SU-DHL-6 (cell line): ENCODE measurements around the gene FBXO48.
A peak's percentile ranks its signal among the peaks of the same experiment; 100 is the strongest.

Experiments used
- H2AFZ ChIP-seq: fragments of 200-600 bp; sonication (generic); 2 replicates; pipeline ENCODE4 v1.6.1; 2014; ENCODE audit warnings: low read depth, mild to moderate bottlenecking, moderate library complexity, mixed read lengths, antibody characterized with exemption, low read length; ENCODE audit not compliant: severe bottlenecking
- H3F3A ChIP-seq: fragments of 200-600 bp; shearing (Covaris generic); 2 replicates; pipeline ENCODE4 v1.6.0; 2016; ENCODE audit warnings: antibody characterized with exemption, mild to moderate bottlenecking; ENCODE audit not compliant: insufficient read depth
- H3K27ac ChIP-seq: fragments of 200-600 bp; sonication (generic); 2 replicates; pipeline ENCODE4 v1.5.1; 2016; ENCODE audit warnings: low read depth, mild to moderate bottlenecking, low read length, moderate library complexity, mixed read lengths
- H3K27me3 ChIP-seq: fragments of 200-600 bp; sonication (generic), shearing (Covaris generic); 2 replicates; pipeline ENCODE4 v1.6.0; 2014; ENCODE audit warnings: mild to moderate bottlenecking, low read length
- H3K36me3 ChIP-seq: fragments of 200-600 bp; sonication (generic); 2 replicates; pipeline ENCODE4 v1.6.1; 2014; ENCODE audit warnings: mild to moderate bottlenecking, low read length, mixed read lengths
- H3K4me2 ChIP-seq: fragments of 300-600, 200-600 bp; shearing (Covaris generic), sonication (generic); 2 replicates; pipeline ENCODE4 v1.6.0; 2014; ENCODE audit warnings: low read length, low read depth, mild to moderate bottlenecking; ENCODE audit not compliant: poor library complexity, severe bottlenecking
- H3K4me3 ChIP-seq: fragments of 200-600 bp; sonication (generic); 2 replicates; pipeline ENCODE4 v1.5.1; 2014; ENCODE audit warnings: antibody characterized with exemption, low read length, mild to moderate bottlenecking, mixed read lengths; ENCODE audit not compliant: insufficient read depth, poor library complexity, severe bottlenecking
- H3K79me2 ChIP-seq: fragments of 200-600 bp; sonication (generic); 2 replicates; pipeline ENCODE4 v1.6.1; 2014; ENCODE audit warnings: mild to moderate bottlenecking, low read length, moderate library complexity; ENCODE audit not compliant: insufficient read depth
- H3K9ac ChIP-seq: fragments of 200-600 bp; sonication (generic); 2 replicates; pipeline ENCODE4 v1.7.0; 2014; ENCODE audit warnings: mild to moderate bottlenecking, low read length
- H3K9me2 ChIP-seq: fragments of 200-600 bp; sonication (generic); replicated peaks from 2 replicates; pipeline ENCODE4 v1.6.1; 2014; ENCODE audit warnings: low read length; ENCODE audit not compliant: insufficient read depth
- H3K9me3 ChIP-seq: fragments of 200-600 bp; sonication (generic); 2 replicates; pipeline ENCODE4 v1.6.1; 2014; ENCODE audit warnings: low read length, mixed read lengths; ENCODE audit not compliant: insufficient read depth
- H4K20me1 ChIP-seq: fragments of 200-600 bp; sonication (generic); 2 replicates; pipeline ENCODE4 v1.6.1; 2014; ENCODE audit warnings: low read depth, mild to moderate bottlenecking, antibody characterized with exemption, low read length, moderate library complexity, mixed read lengths
- EZH2phosphoT487 ChIP-seq: fragments of 200-600 bp; sonication (generic), shearing (Covaris generic); conservative IDR thresholded peaks from 2 replicates; pipeline ENCODE4 v1.6.1; 2018; ENCODE audit warnings: mild to moderate bottlenecking, antibody characterized with exemption, low read length, moderate library complexity, mixed read lengths
- TF ChIP-seq, protein P1 (sequence below): fragments of 200-600 bp; sonication (generic); IDR thresholded peaks from one replicate; pipeline ENCODE4 v1.5.1; 2017; ENCODE audit warnings: antibody characterized with exemption, mild to moderate bottlenecking, low read length, moderate library complexity; ENCODE audit not compliant: insufficient read depth, poor library complexity, severe bottlenecking

FBXO48 gene

DNA sequence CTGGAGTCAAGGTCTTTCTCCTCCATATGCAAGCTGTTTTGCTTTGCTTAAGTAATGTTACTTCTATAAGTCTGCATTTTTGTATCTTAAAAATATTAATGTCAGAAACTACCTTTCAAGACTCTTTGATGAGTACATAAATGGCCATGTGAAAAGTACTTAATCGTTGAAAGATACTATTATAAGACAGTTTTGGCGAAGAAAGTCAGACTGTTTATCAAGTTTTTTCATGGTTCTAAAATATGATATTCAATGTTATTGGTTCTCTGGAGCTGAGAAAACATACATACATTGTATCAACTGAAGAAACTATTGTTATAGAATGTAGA, 25.1 kb downstream of the FBXO48 start:
- Histone ChIP-seq H3K4me2 (no peak overlapping the region), H3K27me3 (no peaks in the 10 kb centered on the region), H2AFZ (no peak overlapping the region), H3K79me2 (no peaks in the 10 kb centered on the region), H4K20me1 (no peaks in the 10 kb centered on the region), H3K9me2 (no peaks in the 10 kb centered on the region), H3K9ac (no peak overlapping the region), H3K27ac (no peak overlapping the region), H3F3A (no peaks in the 10 kb centered on the region), H3K36me3 (no peaks in the 10 kb centered on the region), H3K4me3 (no peak overlapping the region), H3K9me3 (no peaks in the 10 kb centered on the region)
- TF ChIP-seq, protein P1, sequence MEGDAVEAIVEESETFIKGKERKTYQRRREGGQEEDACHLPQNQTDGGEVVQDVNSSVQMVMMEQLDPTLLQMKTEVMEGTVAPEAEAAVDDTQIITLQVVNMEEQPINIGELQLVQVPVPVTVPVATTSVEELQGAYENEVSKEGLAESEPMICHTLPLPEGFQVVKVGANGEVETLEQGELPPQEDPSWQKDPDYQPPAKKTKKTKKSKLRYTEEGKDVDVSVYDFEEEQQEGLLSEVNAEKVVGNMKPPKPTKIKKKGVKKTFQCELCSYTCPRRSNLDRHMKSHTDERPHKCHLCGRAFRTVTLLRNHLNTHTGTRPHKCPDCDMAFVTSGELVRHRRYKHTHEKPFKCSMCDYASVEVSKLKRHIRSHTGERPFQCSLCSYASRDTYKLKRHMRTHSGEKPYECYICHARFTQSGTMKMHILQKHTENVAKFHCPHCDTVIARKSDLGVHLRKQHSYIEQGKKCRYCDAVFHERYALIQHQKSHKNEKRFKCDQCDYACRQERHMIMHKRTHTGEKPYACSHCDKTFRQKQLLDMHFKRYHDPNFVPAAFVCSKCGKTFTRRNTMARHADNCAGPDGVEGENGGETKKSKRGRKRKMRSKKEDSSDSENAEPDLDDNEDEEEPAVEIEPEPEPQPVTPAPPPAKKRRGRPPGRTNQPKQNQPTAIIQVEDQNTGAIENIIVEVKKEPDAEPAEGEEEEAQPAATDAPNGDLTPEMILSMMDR, result no peak
- TF ChIP-seq EZH2phosphoT487, result no peak

DNA sequence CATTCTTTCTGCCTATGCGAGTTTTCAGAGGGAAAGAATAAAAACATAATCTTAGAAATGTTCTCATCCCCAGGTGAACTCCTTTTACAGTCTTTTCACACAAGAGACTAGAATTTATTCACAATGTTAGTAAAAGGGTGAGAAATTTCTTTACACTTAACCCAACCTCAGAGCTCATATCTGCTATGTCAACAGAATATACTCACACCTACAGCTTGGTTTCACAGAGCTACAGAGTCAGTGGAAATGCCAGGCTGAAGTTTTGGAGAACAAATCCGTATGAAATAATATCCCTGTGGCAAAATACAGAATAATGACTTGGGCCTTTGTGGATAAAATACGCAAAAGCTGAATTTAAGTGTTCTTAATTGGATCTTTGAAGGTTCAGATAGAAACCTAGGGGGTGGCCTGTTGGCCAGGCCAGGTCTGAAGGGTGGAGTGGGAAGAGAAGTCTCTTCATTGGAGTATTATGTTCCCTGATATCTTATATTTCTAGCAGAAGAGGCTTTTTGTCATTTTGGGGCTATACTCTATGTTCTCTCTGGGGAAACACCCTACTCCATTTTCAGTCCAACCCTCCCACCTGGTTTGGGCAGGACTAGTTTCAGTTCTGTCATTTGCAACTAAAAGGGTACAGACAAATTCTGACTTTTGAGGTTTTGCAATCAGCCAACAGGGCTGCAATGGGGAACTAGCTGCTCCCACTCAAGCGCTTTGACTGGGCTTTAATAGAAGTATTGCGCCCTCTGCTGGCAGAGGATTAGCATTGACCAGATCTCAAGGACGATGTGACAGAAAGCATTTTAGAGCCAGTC, 25.7 kb downstream of the FBXO48 start:
- H3K9ac ChIP-seq, result peak overlapping the region; percentile 18

DNA sequence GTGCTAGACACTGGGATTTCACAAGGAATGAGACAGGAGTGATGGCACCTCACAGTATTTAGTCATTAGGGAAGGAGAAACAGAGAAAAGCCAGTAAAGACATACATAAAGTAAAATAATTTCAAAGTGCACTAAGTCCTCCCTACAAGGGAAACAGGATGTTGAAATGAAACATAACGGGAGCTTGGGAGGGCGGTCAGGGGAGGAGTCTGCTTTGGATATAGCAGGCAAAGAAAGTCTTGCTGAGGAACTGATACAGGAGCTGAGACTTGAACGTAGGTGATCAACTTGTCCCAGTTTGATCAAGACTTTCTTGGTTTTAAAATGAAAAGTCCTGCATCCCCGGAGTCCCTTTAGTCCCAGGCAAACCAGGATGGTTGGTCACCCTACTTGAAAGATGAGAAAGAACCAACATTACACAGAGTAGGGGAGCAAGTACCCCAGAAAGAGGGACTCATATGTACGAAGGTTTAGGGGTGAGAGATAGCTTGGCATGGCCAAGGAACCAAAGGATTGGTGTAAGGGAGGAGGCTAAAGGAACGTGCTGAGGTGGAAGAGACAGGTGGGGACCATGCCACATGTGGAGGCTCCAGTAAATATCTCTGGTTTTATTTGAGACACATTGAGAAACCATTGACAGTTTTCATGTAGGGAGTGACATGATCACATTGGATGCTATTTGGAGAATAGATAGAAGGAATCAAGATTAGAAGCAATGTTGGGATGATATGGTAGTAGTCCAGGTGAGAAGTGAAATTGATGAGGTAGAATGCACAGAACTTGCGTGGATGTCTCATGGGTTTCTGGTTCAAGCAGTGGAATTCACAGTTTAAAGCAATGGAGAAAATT, 28.4 kb downstream of the FBXO48 start:
- Histone ChIP-seq H2AFZ (no peak overlapping the region), H3K79me2 (no peaks in the 10 kb centered on the region), H3K9ac (no peak overlapping the region), H3K4me3 (no peak overlapping the region), H3K36me3 (no peaks in the 10 kb centered on the region), H4K20me1 (no peaks in the 10 kb centered on the region), H3K4me2 (no peak overlapping the region), H3F3A (0 out of 2 replicates have a peak, but pooled peaks cover 8% of the 10 kb centered on the region), H3K9me3 (no peaks in the 10 kb centered on the region), H3K27ac (no peak overlapping the region), H3K27me3 (no peaks in the 10 kb centered on the region), H3K9me2 (no peaks in the 10 kb centered on the region)
- no peak for TF ChIP-seq EZH2phosphoT487
- TF ChIP-seq, protein P1, result no peak

More for the DNA sequence above, 25.7 kb downstream of the FBXO48 start:
- Histone ChIP-seq H3K36me3 (no peaks in the 10 kb centered on the region), H2AFZ (peak overlapping the region; percentile 4), H4K20me1 (no peaks in the 10 kb centered on the region), H3K79me2 (no peaks in the 10 kb centered on the region), H3F3A (no peaks in the 10 kb centered on the region), H3K9me2 (no peaks in the 10 kb centered on the region), H3K27me3 (no peaks in the 10 kb centered on the region), H3K4me2 (peak overlapping the region; percentile 68), H3K9me3 (no peaks in the 10 kb centered on the region), H3K27ac (peak overlapping the region; percentile 78), H3K4me3 (peak overlapping the region; percentile 1)
- TF ChIP-seq, protein P1, result peak; percentile 83
- no peak for TF ChIP-seq EZH2phosphoT487
